ENCODE results near the gene MAPK6. TPM values are rescaled to one million over a fixed set of nuclear protein-coding genes. Genes with fewer than 3 reads are reported as not detected.

MAPK6 gene
- total and polyA plus RNA-seq, 2 of the 8 experiments (the other 6 are each of a cell fraction or from before 2014, with no cell fraction given), result 22.6 to 108 TPM

DNA sequence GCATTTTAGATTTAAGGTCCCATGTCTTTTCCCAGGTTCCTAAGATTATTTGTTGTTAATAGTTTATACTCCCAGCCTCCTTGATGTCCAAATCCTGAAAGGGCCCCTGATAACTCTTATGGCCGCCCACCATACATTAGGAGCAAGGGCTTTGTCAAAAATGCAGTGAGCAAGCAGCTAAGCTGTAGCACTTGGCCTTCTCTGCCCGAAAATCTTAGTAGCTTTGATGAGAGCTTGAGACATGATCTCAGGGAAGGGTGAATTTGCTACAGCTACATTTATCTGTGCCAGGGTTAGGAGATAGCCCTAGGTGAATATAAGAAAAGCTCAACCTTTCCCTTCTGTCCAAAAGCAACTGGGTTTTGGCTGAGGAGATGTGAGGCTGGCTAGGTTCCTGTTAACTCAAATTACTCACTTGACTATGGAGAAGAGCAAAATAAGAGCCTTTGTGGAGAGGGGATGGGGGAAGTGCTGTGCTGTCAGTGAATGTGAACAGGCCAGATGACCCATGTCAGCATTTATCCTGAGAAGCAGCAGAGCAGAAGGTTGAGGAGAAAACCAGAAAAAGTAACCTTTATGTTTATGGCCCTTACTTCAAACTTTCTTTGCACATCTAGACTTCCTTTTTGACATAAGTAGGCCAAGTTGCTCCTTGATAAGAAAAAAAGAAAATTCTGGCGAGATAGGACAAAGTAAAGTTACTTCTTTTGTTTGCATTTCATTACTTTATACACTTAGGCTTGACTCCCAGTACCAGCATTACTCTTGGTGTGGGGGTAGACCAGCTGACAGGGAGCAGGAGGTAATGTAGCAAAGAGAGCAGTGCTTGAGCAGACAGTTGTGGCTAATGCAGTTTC lies 21.1 kb downstream of the MAPK6 start:
- H2BK15ac ChIP-seq (ENCODE audit: low read length), result no peak overlapping the region
- 68% methylated on average over 3 of the region's 3 CpGs; no CpG with 5 or more reads in 1 of the 2 experiments for WGBS, 2 experiments (ENCODE audit: extremely low coverage in 1 of 2, insufficient coverage in 1 of 2, insufficient read length in 1 of 2, insufficient replicate concordance in 2 of 2, low coverage in 1 of 2, low lambda C conversion rate in 2 of 2, missing lambda C conversion rate in 1 of 2)
- no peak overlapping the region for H3K9ac ChIP-seq (replicated peaks in 1 of 4; ENCODE audit: extremely low read depth in 1 of 4, low read depth in 3 of 4, low read length in 3 of 4)
- no peak overlapping the region for H2AFZ ChIP-seq (ENCODE audit: low read length)
- H2BK20ac ChIP-seq (ENCODE audit: low read length), result no peak overlapping the region
- H4K20me1 ChIP-seq (replicated peaks in 1 of 2; ENCODE audit: control insufficient read depth in 1 of 2, insufficient read depth in 2 of 2, low read length in 2 of 2), result peaks cover 11 to 18% of the 10 kb centered on the region in 2 experiments
- no peak for FAIRE-seq
- ChIA-PET CTCF (ENCODE audit: partially characterized antibody) (interaction anchor here (0.9 to 4.7 kb wide), 7 partner anchors 18 to 99 kb away, joined by 3 to 15 read pairs (median 3); no protein-coding TSS in a partner anchor), POLR2A (ENCODE audit: partially characterized antibody) (interaction anchor here (4.4 kb wide), 1 partner anchor 21 kb away, joined by 15 read pairs; the partner anchor contains the start of gene MAPK6)
- H3K23ac ChIP-seq (ENCODE audit: insufficient read length), result no peak overlapping the region
- no peak overlapping the region for H4K91ac ChIP-seq (replicated peaks; ENCODE audit: insufficient read length, low read length)
- no peak overlapping the region for H2BK5ac ChIP-seq (ENCODE audit: low read depth, low read length)
- H4K8ac ChIP-seq (ENCODE audit: extremely low read depth, insufficient read depth, low read length), result no peak overlapping the region
- 0 out of 2 replicates have a peak overlapping the region, but pooled peaks have one; percentile 16 for H3K27ac ChIP-seq (ENCODE audit: low read depth, low read length)
- H2BK12ac ChIP-seq (ENCODE audit: low read depth, low read length), result no peak overlapping the region
- no peaks in the 10 kb centered on the region; the same call in 1 of the 2 replicates for H3K79me1 ChIP-seq (ENCODE audit: low read depth, low read length)
- no peak for DNase-seq (ENCODE audit: low read depth in 1 of 2, low spot score in 2 of 2)
- H3K36me3 ChIP-seq (ENCODE audit: control insufficient read depth in 2 of 4, insufficient read depth in 4 of 4, low read length in 3 of 4), result no peaks in the 10 kb centered on the region
- H3K4me2 ChIP-seq (ENCODE audit: insufficient read depth in 1 of 2, low read depth in 2 of 2, low read length in 2 of 2), result no peak overlapping the region
- no peak overlapping the region for H2BK120ac ChIP-seq (replicated peaks; ENCODE audit: low read depth, low read length)
- H2AK5ac ChIP-seq (ENCODE audit: low read depth, low read length), result no peak overlapping the region
- H3K23me2 ChIP-seq (ENCODE audit: low read depth, low read length), result no peaks in the 10 kb centered on the region
- H3K4me3 ChIP-seq (ENCODE audit: extremely low read depth in 1 of 4, insufficient read depth in 2 of 4, low read depth in 3 of 4, low read length in 4 of 4), result no peak overlapping the region
- peaks cover 13 to 99% of the 10 kb centered on the region in 2 experiments for H3K79me2 ChIP-seq (ENCODE audit: control insufficient read depth in 1 of 2, insufficient read depth in 2 of 2, low read length in 2 of 2)
- no peak overlapping the region for H3K56ac ChIP-seq (replicated peaks; ENCODE audit: insufficient read length, low read depth, low read length)
- H3K27me3 ChIP-seq (replicated peaks in 1 of 4; ENCODE audit: control insufficient read depth in 3 of 4, extremely low read depth in 1 of 4, insufficient read depth in 3 of 4, low read length in 3 of 4), result no peaks in the 10 kb centered on the region
- H3K9me3 ChIP-seq (ENCODE audit: insufficient read depth in 2 of 2, low read depth in 1 of 2, low read length in 1 of 2), result no peaks in the 10 kb centered on the region
- H4K5ac ChIP-seq (ENCODE audit: insufficient read length, low read depth, low read length), result no peak overlapping the region
- H3K4me1 ChIP-seq (replicated peaks in 1 of 4; ENCODE audit: control insufficient read depth in 3 of 4, insufficient read depth in 4 of 4, low read length in 3 of 4), result peaks cover 0 to 10% (median 6%) of the 10 kb centered on the region in 4 experiments; a peak in 5 of 7 replicates
- no peak overlapping the region for H3K18ac ChIP-seq (ENCODE audit: extremely low read depth, low read length)
- TF ChIP-seq EGR1 (IDR thresholded peaks at IDR 0.05; ENCODE audit: borderline replicate concordance, low read depth, low read length) (no peak), TAF1 (IDR thresholded peaks at IDR 0.05; ENCODE audit: low read depth, low read length) (no peak), KDM1A (IDR thresholded peaks at IDR 0.05; ENCODE audit: borderline replicate concordance, low read length) (no peak), CHD2 (IDR thresholded peaks at IDR 0.05; ENCODE audit: low read length) (no peak), POLR2AphosphoS5 (IDR thresholded peaks at IDR 0.05; ENCODE audit: low read depth, low read length) (no peak), SIN3A (conservative IDR thresholded peaks at IDR 0.05 in 1 of 2, IDR thresholded peaks at IDR 0.05 in 1 of 2; ENCODE audit: low read depth in 1 of 2, low read length in 2 of 2) (no peak), ASH2L (IDR thresholded peaks at IDR 0.05; ENCODE audit: low read length) (no peak), HDAC2 (IDR thresholded peaks at IDR 0.05; ENCODE audit: borderline replicate concordance in 1 of 2, low read depth in 2 of 2, low read length in 2 of 2) (no peak), SRF (IDR thresholded peaks at IDR 0.05; ENCODE audit: low read depth, low read length) (no peak), GTF2F1 (IDR thresholded peaks at IDR 0.05; ENCODE audit: borderline replicate concordance, low read depth, low read length) (no peak), SP4 (IDR thresholded peaks at IDR 0.05; ENCODE audit: low read length) (no peak)
- no peak overlapping the region for H3K4ac ChIP-seq (replicated peaks; ENCODE audit: insufficient read length, low read depth, low read length)
- H3K14ac ChIP-seq (ENCODE audit: insufficient read length), result no peak overlapping the region

Data from H1 (cell line).